Measurements from ENCODE around the gene MT1B.
"Not testable (repeated sequence)": the region's sequence is repeated elsewhere in the genome, so short reads cannot be mapped to it uniquely, and the experiment has no call there.

MT1B gene

GRCh38 chr16:56669005-56669839 lies 17.5 kb downstream of the MT1B start, which contains the start of gene MT1H:
Gene MT1H, plus strand, starts transcription at chr16:56669814. Its CDS starts 71 bp downstream, at chr16:56669885.
- DNase-seq = no peak

GRCh38 chr16:56669840-56670619 lies 18.3 kb downstream of the MT1B start:
- no peak for DNase-seq

GRCh38 chr16:56670620-56670934 lies 18.9 kb downstream of the MT1B start:
- DNase-seq = no peak

GRCh38 chr16:56671691-56672090 lies 20.0 kb downstream of the MT1B start:
- DNase-seq = not testable (repeated sequence)

GRCh38 chr16:56672171-56672570 lies 20.5 kb downstream of the MT1B start:
- not testable (repeated sequence) for DNase-seq

GRCh38 chr16:56672761-56673536 lies 21.3 kb downstream of the MT1B start:
- no peak for DNase-seq

GRCh38 chr16:56673921-56674320 lies 22.2 kb downstream of the MT1B start:
- no peak for DNase-seq

GRCh38 chr16:56674570-56674969 lies 22.9 kb downstream of the MT1B start:
- DNase-seq = not testable (repeated sequence)

GRCh38 chr16:56675685-56676210 lies 24.1 kb downstream of the MT1B start:
- no peak for DNase-seq

GRCh38 chr16:56677474-56677873 lies 25.8 kb downstream of the MT1B start:
- DNase-seq = no peak

GRCh38 chr16:56679078-56679730 lies 27.5 kb downstream of the MT1B start:
- no peak for DNase-seq

GRCh38 chr16:56679818-56680217 lies 28.1 kb downstream of the MT1B start:
- DNase-seq = no peak

- peak; percentile 32 for DNase-seq
These were observed 30.4 kb downstream of the MT1B start, which contains the start of gene MT1X for GRCh38 chr16:56681939-56682702. Gene MT1X, plus strand, starts transcription at chr16:56682470. Its CDS starts 71 bp downstream, at chr16:56682541.

- DNase-seq = no peak
These were observed 31.2 kb downstream of the MT1B start for GRCh38 chr16:56682703-56683397.

- no peak for DNase-seq
These were observed 31.9 kb downstream of the MT1B start for GRCh38 chr16:56683424-56684172.

- no peak for DNase-seq
These were observed 32.7 kb downstream of the MT1B start for GRCh38 chr16:56684256-56684925.

- DNase-seq = no peak
These were observed 33.4 kb downstream of the MT1B start for GRCh38 chr16:56684926-56685590.

GRCh38 chr16:56686758-56687157 lies 35.1 kb downstream of the MT1B start:
- DNase-seq = no peak

GRCh38 chr16:56688762-56689161 lies 37.1 kb downstream of the MT1B start:
- DNase-seq = no peak
